Stomach (tissue), 9 donors: Measurements from ENCODE around the gene RPRD1B. TPM values are rescaled to one million over a fixed set of nuclear protein-coding genes. Genes with fewer than 3 reads are reported as not detected.

Experiments
- DNase-seq, 2 donors: peaks; one replicate each; pipeline versions ENCODE4 v3.0.0 to v3.0.0-alpha.2; 2013 to 2019
- H3K27ac ChIP-seq, 5 donors: fragments of 200-600 bp in 4 of 5; sonication (generic) in 4 of 5; one replicate each; pipeline ENCODE4 v1.5.1; 2013 to 2019; ENCODE audit warnings: mild to moderate bottlenecking in 1 of 5, moderate library complexity in 1 of 5
- H3K27me3 ChIP-seq, 3 donors: fragments of 200-600 bp; sonication (generic); one replicate each; pipeline ENCODE4 v1.5.1; 2017 to 2019; ENCODE audit warnings: mixed run types in 1 of 3
- H3K36me3 ChIP-seq, 4 donors: fragments of 200-600 bp; sonication (generic); 1 replicate in 3 of 4; 2 replicates in 1 of 4; pipeline ENCODE4 v1.5.1; 2016 to 2019
- H3K4me1 ChIP-seq, 4 donors: fragments of 200-600 bp; sonication (generic); one replicate each; pipeline ENCODE4 v1.5.1; 2016 to 2019
- H3K4me3 ChIP-seq, 4 donors: fragments of 200-600 bp; sonication (generic) in 3 of 4; one replicate each; pipeline ENCODE4 v1.5.1; 2016 to 2019; ENCODE audit warnings: mild to moderate bottlenecking in 1 of 4
- H3K9me3 ChIP-seq, 4 donors: fragments of 200-600 bp; sonication (generic); one replicate each; pipeline ENCODE4 v1.5.1; 2016 to 2019
- EP300 ChIP-seq: sonication (generic); formaldehyde crosslinking; IDR thresholded peaks from one replicate; pipeline ENCODE4 v1.6.1; 2017; ENCODE audit warnings: antibody characterized with exemption
- POLR2A ChIP-seq, 4 donors: fragments of 450-650 bp; IDR thresholded peaks; one replicate each; pipeline ENCODE4 v1.6.1; 2016; ENCODE audit warnings: antibody characterized with exemption in 4 of 4, control low read depth in 2 of 4, mild to moderate bottlenecking in 1 of 4, moderate library complexity in 1 of 4
- POLR2AphosphoS5 ChIP-seq, 3 donors: sonication (generic); formaldehyde crosslinking; IDR thresholded peaks; one replicate each; pipeline ENCODE4 v1.6.1; 2016; ENCODE audit warnings: antibody characterized with exemption in 3 of 3
- WGBS, 5 donors: extraction: QIAGEN DNeasy Blood & Tissue Kit in 3 of 5; methylation state at CpG; one replicate each; pipeline versions ENCODE4 v1.1.5 to v1.1.7; 2013 to 2018; 5-methylcytosine and 5-hydroxymethylcytosine counted together
- intact Hi-C: fragments of 100-400 bp; cut with DNase I; formaldehyde crosslinking; loops from one replicate; pipeline ENCODE4 v1.15.1; 2023; ENCODE audit warnings: low total_unique reads
- polyA plus RNA-seq, 3 donors: library from polyadenylated mRNA; stranded (reverse); fragments of 200-250 nt; gene quantifications; one replicate each; pipeline ENCODE4 v1.2.3, GENCODE V29; 2013
- total RNA-seq, 5 donors: library from RNA; depleted of rRNA; stranded (reverse); fragments of >200 nt; gene quantifications; one replicate each; pipeline versions ENCODE4 v1.1.0 to v1.2.3, GENCODE V29; 2014 to 2016
- TF ChIP-seq, protein P1 (sequence below), 7 experiments: fragments of 450-650 bp in 4 of 7; fragments of 200-600 bp in 3 of 7; sonication (generic) in 3 of 7; IDR thresholded peaks; one replicate each; pipeline ENCODE4 v1.5.1; 2016 to 2019; ENCODE audit warnings: antibody characterized with exemption in 7 of 7, control low read depth in 2 of 7, mild to moderate bottlenecking in 1 of 7
- donor health status: healthy with polysubstance abuse.
- donor health status: Bipolar disorder and iron deficiency.
- donor health status: healthy.

Gene RPRD1B
- total and polyA plus RNA-seq, 8 donors: 8.0 to 60.0 (median 17.8) TPM

DNA sequence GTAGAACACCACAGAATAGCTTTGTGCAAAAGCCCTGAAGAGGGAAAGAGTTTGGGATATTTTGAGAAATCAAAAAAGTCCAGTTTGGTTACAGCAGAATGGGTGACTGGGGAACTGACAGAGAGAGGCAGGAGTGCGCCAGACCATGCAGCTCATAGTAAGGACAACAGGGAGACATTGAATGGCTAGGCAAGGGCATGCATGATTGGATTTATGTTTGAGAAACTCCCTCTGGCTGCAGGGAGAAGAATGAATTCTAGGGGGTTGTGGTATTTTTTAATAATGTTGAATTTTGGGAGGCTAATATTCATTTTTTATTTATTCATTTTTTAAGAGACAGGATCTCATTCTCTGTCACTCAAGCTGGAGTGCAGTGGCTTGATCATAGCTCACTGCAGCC is 81.7 kb downstream of the RPRD1B start:
- no peak overlapping the region for H3K27ac ChIP-seq
- no peak for DNase-seq
- intact Hi-C loops: no loop called here
- peaks cover 5 to 19% (median 12%) of the 10 kb centered on the region in 4 donors for H3K4me1 ChIP-seq
- WGBS, 5 donors: 92 to 100% (median 95%) methylated on average over 1 of the region's 1 CpG
- H3K27me3 ChIP-seq: no peaks in the 10 kb centered on the region
- no peak overlapping the region for H3K4me3 ChIP-seq
- no peak for TF ChIP-seq EP300
- TF ChIP-seq, protein P1, sequence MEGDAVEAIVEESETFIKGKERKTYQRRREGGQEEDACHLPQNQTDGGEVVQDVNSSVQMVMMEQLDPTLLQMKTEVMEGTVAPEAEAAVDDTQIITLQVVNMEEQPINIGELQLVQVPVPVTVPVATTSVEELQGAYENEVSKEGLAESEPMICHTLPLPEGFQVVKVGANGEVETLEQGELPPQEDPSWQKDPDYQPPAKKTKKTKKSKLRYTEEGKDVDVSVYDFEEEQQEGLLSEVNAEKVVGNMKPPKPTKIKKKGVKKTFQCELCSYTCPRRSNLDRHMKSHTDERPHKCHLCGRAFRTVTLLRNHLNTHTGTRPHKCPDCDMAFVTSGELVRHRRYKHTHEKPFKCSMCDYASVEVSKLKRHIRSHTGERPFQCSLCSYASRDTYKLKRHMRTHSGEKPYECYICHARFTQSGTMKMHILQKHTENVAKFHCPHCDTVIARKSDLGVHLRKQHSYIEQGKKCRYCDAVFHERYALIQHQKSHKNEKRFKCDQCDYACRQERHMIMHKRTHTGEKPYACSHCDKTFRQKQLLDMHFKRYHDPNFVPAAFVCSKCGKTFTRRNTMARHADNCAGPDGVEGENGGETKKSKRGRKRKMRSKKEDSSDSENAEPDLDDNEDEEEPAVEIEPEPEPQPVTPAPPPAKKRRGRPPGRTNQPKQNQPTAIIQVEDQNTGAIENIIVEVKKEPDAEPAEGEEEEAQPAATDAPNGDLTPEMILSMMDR (IDR thresholded peaks at IDR 0.05): peak in 1 of 7 experiments; percentile 23
- no peaks in the 10 kb centered on the region for H3K9me3 ChIP-seq
- H3K36me3 ChIP-seq: no peaks in the 10 kb centered on the region

DNA sequence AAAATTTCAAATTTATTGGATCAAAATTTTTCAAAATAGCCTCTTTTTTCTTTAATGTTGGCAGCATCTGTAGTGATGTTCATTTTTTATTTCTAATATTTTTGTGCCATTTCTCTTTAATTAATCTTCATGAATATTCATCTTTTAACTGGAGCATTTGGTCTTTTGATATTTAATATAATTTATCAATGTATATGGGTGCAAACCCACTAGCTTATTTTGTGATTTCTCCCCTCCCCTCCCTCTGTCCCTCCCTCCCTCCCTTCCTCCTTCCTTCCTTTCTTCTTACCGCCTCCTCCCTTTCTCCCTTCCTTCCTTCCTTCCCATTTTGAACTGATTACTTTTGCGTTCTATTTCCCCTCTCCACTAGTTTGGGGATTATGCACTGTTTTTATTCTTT is 82.3 kb downstream of the RPRD1B start:
- H3K27me3 ChIP-seq: no peaks in the 10 kb centered on the region
- intact Hi-C loops: no loop called here
- peaks cover 0 to 13% (median 5%) of the 10 kb centered on the region in 4 donors for H3K4me1 ChIP-seq
- WGBS, 5 donors: 69 to 86% (median 73%) methylated on average over 2 of the region's 2 CpGs
- H3K27ac ChIP-seq: no peak overlapping the region
- H3K36me3 ChIP-seq: no peaks in the 10 kb centered on the region
- DNase-seq: no peak
- TF ChIP-seq EP300 (no peak), POLR2A (IDR thresholded peaks at IDR 0.05) (no peak), POLR2AphosphoS5 (IDR thresholded peaks at IDR 0.05) (no peak)
- TF ChIP-seq, protein P1 (IDR thresholded peaks at IDR 0.05): no peak
- no peak overlapping the region for H3K4me3 ChIP-seq
- H3K9me3 ChIP-seq: no peaks in the 10 kb centered on the region

DNA sequence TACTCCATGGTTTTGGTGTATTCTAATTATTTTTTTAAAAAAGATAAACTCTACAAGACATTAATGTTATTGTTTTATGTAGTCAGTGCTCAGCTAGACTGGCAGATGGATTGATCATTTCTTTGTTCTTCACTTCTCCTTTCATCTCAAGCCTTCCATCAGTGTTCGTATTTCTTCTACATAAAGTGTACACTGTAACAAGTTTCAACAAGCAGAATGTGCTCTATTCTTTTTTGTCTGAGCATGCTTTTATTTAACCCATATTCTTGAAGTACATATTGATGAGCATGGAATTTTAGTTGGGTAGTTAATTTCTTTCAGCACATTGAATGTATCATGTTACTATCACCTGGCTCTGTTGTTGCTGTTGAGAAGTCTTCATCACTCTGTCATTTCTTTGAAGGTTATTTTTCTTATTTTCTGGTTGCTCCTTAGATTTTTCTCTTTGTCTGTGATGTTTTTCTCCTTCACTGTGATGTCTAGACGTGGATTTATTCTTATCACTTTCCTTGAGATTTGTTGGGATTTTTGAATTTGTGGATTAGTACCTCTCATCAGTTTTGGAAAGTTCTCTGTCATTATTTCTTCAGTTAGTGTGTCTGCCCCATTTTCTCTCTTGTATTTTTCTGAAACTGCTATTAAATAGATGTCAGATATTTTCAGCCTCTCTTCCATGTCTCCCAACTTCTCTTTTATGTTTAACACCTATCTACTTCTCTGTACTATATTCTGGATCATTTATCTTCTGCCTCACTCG is 83.0 kb downstream of the RPRD1B start:
- 55 to 66% (median 59%) methylated on average over 3 of the region's 3 CpGs for WGBS, 5 donors
- Histone ChIP-seq H3K4me1 (peaks cover 0 to 13% (median 4%) of the 10 kb centered on the region in 4 donors), H3K4me3 (no peak overlapping the region), H3K27me3 (no peaks in the 10 kb centered on the region), H3K36me3 (no peaks in the 10 kb centered on the region), H3K27ac (no peak overlapping the region), H3K9me3 (no peaks in the 10 kb centered on the region)
- intact Hi-C loops: no loop called here
- DNase-seq: no peak
- TF ChIP-seq, protein P1 (IDR thresholded peaks at IDR 0.05): no peak
- TF ChIP-seq EP300: no peak
- no peak for TF ChIP-seq POLR2AphosphoS5 (IDR thresholded peaks at IDR 0.05)
- no peak for TF ChIP-seq POLR2A (IDR thresholded peaks at IDR 0.05)

DNA sequence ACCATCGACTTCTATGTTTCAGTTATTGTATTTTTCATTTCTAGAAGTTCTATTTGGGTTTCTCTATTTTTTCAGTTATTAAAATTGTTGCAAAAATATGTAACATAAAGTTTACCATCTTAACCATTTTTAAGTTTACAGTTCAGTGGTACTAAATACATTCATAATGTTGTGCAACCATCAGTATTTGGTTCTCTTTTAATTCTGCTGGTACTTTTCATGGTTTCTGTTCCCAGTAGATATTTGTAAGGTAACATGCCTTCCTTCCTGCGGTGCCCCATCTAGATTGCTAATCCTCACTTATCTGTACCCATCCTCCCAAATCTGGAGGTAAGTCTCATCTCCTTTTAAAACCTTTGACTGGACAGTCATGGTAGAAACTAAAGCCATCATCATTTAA is 83.7 kb downstream of the RPRD1B start:
- Histone ChIP-seq H3K9me3 (no peaks in the 10 kb centered on the region), H3K27ac (no peak overlapping the region), H3K36me3 (no peaks in the 10 kb centered on the region), H3K27me3 (no peaks in the 10 kb centered on the region), H3K4me3 (no peak overlapping the region), H3K4me1 (peaks cover 0 to 13% (median 4%) of the 10 kb centered on the region in 4 donors)
- WGBS, 5 donors: 81 to 94% (median 92%) methylated on average over 2 of the region's 2 CpGs
- intact Hi-C loops: no loop called here
- no peak for DNase-seq
- TF ChIP-seq, protein P1 (IDR thresholded peaks at IDR 0.05): no peak
- no peak for TF ChIP-seq POLR2AphosphoS5 (IDR thresholded peaks at IDR 0.05)
- no peak for TF ChIP-seq POLR2A (IDR thresholded peaks at IDR 0.05)
- TF ChIP-seq EP300: no peak
